ENCODE results near the gene RDX. TPM values are rescaled to one million over a fixed set of nuclear protein-coding genes. Genes with fewer than 3 reads are reported as not detected.

The RDX gene
- total RNA-seq (2021) (71.8 to 77.4 TPM (median 72.9 TPM) in 3 replicates), Bru-seq, nascent RNA (percentile 76 among the genes with signal in this experiment)
- long read RNA-seq, experiment 1, full-length matches to known transcripts, result 159 of 215 reads
- long read RNA-seq, experiment 1, partial matches to known transcripts, result 22 of 215 reads
- long read RNA-seq, experiment 1, other reads (novel, unspliced or antisense), result 34 of 215 reads
- long read RNA-seq, experiment 2, full-length matches to known transcripts, result 17 of 75 reads
- long read RNA-seq, experiment 2, partial matches to known transcripts, result 48 of 75 reads
- long read RNA-seq, experiment 2, other reads (novel, unspliced or antisense), result 10 of 75 reads
- long read RNA-seq, experiment 3, partial matches to known transcripts, result 0 of 1 reads
- long read RNA-seq, experiment 3, other reads (novel, unspliced or antisense), result 1 of 1 reads

- DNase-seq (ENCODE audit: low spot score) (peak; percentile 83), ATAC-seq (peak; percentile 77)
- ChIA-PET POLR2A (interaction anchor here (0.7 to 0.9 kb wide), 2 partner anchors 67 to 263 kb away, joined by 3 to 5 read pairs; no protein-coding TSS in a partner anchor), CTCF (interaction anchor here (0.6 to 1.3 kb wide), 7 partner anchors 11 to 150 kb away, joined by 3 to 8 read pairs (median 4); partner anchors contain the start of gene FDX1)
- Mint-ChIP-seq H3K9me3 (no peaks in the 10 kb centered on the region), H3K27me3 (ENCODE audit: low read depth) (no peaks in the 10 kb centered on the region), H3K27ac (peak within 1 kb of the TSS; percentile 91), H3K4me1 (peaks cover 44% of the 10 kb centered on the region), H3K4me3 (peak within 1 kb of the TSS; percentile 81), H3K36me3 (no peaks in the 10 kb centered on the region; the same call in none of the 2 replicates)
- TF ChIP-seq ATF2 (CRISPR knock-in tag; IDR thresholded peaks at IDR 0.05; ENCODE audit: borderline replicate concordance, low read depth) (no peak), RELA (CRISPR knock-in tag; IDR thresholded peaks at IDR 0.05; ENCODE audit: borderline replicate concordance) (no peak), ETV6 (CRISPR knock-in tag; IDR thresholded peaks at IDR 0.05) (peak; percentile 21; the same call in 1 of the 2 replicates), ELF4 (CRISPR knock-in tag; IDR thresholded peaks at IDR 0.05; ENCODE audit: low read depth) (0 out of 2 replicates have a peak, but pooled peaks have one; percentile 32), KAT7 (CRISPR knock-in tag; IDR thresholded peaks at IDR 0.05; ENCODE audit: borderline replicate concordance) (0 out of 2 replicates have a peak, but pooled peaks have one; percentile 57), EMX1 (CRISPR knock-in tag; IDR thresholded peaks at IDR 0.05) (no peak), ZNF423 (CRISPR knock-in tag; IDR thresholded peaks at IDR 0.05) (peak; percentile 74), ZBTB21 (CRISPR knock-in tag; IDR thresholded peaks at IDR 0.05; ENCODE audit: borderline replicate concordance) (no peak), FOXP1 (CRISPR knock-in tag; IDR thresholded peaks at IDR 0.05; ENCODE audit: borderline replicate concordance) (peak; percentile 72), ZNF219 (CRISPR knock-in tag; IDR thresholded peaks at IDR 0.05; ENCODE audit: borderline replicate concordance) (no peak), MYBL2 (CRISPR knock-in tag; IDR thresholded peaks at IDR 0.05) (no peak), IRF1 (CRISPR knock-in tag; IDR thresholded peaks at IDR 0.05) (no peak), ZNF396 (CRISPR knock-in tag; IDR thresholded peaks at IDR 0.05; ENCODE audit: borderline replicate concordance) (no peak), NFE2L1 (CRISPR knock-in tag; IDR thresholded peaks at IDR 0.05) (peak; percentile 35; the same call in 1 of the 2 replicates), ZNF232 (CRISPR knock-in tag; IDR thresholded peaks at IDR 0.05) (no peak)
- TF ChIP-seq, protein P1, sequence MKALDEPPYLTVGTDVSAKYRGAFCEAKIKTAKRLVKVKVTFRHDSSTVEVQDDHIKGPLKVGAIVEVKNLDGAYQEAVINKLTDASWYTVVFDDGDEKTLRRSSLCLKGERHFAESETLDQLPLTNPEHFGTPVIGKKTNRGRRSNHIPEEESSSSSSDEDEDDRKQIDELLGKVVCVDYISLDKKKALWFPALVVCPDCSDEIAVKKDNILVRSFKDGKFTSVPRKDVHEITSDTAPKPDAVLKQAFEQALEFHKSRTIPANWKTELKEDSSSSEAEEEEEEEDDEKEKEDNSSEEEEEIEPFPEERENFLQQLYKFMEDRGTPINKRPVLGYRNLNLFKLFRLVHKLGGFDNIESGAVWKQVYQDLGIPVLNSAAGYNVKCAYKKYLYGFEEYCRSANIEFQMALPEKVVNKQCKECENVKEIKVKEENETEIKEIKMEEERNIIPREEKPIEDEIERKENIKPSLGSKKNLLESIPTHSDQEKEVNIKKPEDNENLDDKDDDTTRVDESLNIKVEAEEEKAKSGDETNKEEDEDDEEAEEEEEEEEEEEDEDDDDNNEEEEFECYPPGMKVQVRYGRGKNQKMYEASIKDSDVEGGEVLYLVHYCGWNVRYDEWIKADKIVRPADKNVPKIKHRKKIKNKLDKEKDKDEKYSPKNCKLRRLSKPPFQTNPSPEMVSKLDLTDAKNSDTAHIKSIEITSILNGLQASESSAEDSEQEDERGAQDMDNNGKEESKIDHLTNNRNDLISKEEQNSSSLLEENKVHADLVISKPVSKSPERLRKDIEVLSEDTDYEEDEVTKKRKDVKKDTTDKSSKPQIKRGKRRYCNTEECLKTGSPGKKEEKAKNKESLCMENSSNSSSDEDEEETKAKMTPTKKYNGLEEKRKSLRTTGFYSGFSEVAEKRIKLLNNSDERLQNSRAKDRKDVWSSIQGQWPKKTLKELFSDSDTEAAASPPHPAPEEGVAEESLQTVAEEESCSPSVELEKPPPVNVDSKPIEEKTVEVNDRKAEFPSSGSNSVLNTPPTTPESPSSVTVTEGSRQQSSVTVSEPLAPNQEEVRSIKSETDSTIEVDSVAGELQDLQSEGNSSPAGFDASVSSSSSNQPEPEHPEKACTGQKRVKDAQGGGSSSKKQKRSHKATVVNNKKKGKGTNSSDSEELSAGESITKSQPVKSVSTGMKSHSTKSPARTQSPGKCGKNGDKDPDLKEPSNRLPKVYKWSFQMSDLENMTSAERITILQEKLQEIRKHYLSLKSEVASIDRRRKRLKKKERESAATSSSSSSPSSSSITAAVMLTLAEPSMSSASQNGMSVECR (CRISPR knock-in tag; IDR thresholded peaks at IDR 0.05; ENCODE audit: borderline replicate concordance), result no peak
- TF ChIP-seq, protein P2, sequence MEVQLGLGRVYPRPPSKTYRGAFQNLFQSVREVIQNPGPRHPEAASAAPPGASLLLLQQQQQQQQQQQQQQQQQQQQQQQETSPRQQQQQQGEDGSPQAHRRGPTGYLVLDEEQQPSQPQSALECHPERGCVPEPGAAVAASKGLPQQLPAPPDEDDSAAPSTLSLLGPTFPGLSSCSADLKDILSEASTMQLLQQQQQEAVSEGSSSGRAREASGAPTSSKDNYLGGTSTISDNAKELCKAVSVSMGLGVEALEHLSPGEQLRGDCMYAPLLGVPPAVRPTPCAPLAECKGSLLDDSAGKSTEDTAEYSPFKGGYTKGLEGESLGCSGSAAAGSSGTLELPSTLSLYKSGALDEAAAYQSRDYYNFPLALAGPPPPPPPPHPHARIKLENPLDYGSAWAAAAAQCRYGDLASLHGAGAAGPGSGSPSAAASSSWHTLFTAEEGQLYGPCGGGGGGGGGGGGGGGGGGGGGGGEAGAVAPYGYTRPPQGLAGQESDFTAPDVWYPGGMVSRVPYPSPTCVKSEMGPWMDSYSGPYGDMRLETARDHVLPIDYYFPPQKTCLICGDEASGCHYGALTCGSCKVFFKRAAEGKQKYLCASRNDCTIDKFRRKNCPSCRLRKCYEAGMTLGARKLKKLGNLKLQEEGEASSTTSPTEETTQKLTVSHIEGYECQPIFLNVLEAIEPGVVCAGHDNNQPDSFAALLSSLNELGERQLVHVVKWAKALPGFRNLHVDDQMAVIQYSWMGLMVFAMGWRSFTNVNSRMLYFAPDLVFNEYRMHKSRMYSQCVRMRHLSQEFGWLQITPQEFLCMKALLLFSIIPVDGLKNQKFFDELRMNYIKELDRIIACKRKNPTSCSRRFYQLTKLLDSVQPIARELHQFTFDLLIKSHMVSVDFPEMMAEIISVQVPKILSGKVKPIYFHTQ (CRISPR knock-in tag; IDR thresholded peaks at IDR 0.05), result no peak
- TF ChIP-seq, protein P3, sequence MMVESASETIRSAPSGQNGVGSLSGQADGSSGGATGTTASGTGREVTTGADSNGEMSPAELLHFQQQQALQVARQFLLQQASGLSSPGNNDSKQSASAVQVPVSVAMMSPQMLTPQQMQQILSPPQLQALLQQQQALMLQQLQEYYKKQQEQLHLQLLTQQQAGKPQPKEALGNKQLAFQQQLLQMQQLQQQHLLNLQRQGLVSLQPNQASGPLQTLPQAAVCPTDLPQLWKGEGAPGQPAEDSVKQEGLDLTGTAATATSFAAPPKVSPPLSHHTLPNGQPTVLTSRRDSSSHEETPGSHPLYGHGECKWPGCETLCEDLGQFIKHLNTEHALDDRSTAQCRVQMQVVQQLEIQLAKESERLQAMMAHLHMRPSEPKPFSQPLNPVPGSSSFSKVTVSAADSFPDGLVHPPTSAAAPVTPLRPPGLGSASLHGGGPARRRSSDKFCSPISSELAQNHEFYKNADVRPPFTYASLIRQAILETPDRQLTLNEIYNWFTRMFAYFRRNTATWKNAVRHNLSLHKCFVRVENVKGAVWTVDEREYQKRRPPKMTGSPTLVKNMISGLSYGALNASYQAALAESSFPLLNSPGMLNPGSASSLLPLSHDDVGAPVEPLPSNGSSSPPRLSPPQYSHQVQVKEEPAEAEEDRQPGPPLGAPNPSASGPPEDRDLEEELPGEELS (CRISPR knock-in tag; IDR thresholded peaks at IDR 0.05), result peak; percentile 15; the same call in 1 of the 2 replicates
- TF ChIP-seq, protein P4, sequence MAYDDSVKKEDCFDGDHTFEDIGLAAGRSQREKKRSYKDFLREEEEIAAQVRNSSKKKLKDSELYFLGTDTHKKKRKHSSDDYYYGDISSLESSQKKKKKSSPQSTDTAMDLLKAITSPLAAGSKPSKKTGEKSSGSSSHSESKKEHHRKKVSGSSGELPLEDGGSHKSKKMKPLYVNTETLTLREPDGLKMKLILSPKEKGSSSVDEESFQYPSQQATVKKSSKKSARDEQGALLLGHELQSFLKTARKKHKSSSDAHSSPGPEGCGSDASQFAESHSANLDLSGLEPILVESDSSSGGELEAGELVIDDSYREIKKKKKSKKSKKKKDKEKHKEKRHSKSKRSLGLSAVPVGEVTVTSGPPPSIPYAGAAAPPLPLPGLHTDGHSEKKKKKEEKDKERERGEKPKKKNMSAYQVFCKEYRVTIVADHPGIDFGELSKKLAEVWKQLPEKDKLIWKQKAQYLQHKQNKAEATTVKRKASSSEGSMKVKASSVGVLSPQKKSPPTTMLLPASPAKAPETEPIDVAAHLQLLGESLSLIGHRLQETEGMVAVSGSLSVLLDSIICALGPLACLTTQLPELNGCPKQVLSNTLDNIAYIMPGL (CRISPR knock-in tag; IDR thresholded peaks at IDR 0.05), result peak; percentile 46
- TF ChIP-seq, protein P5, sequence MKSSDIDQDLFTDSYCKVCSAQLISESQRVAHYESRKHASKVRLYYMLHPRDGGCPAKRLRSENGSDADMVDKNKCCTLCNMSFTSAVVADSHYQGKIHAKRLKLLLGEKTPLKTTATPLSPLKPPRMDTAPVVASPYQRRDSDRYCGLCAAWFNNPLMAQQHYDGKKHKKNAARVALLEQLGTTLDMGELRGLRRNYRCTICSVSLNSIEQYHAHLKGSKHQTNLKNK (CRISPR knock-in tag; IDR thresholded peaks at IDR 0.05), result no peak
Observed at GRCh38 chr11:110296226-110297075, at the start of gene RDX. RDX (minus strand) TSS chr11:110296614; CDS start chr11:110279692, 16,922 bp downstream.
